KMS-11 (cell line): Measurements from ENCODE around the gene SYMPK.
"Not testable (repeated sequence)": the region's sequence is repeated elsewhere in the genome, so short reads cannot be mapped to it uniquely, and the experiment has no call there.

Source experiments
- H2AFZ ChIP-seq: fragments of 200-600 bp; sonication (generic); 2 replicates; pipeline ENCODE4 v1.6.1; 2016; ENCODE audit warnings: antibody characterized with exemption, mixed run types, low read depth
- H3K27ac ChIP-seq: fragments of 200-600 bp; sonication (generic); 2 replicates; pipeline ENCODE4 v1.6.1; 2016; ENCODE audit warnings: mild to moderate bottlenecking, mixed run types
- H3K27me3 ChIP-seq: fragments of 200-600 bp; sonication (generic); 2 replicates; pipeline ENCODE4 v1.6.1; 2017; ENCODE audit warnings: mild to moderate bottlenecking, low read depth, mixed run types, moderate library complexity; ENCODE audit not compliant: insufficient read depth
- H3K36me3 ChIP-seq: fragments of 200-600 bp; sonication (generic); 2 replicates; pipeline ENCODE4 v1.6.1; 2017; ENCODE audit warnings: mild to moderate bottlenecking, mixed run types; ENCODE audit not compliant: insufficient read depth
- H3K4me1 ChIP-seq: fragments of 200-600 bp; sonication (generic); 2 replicates; pipeline ENCODE4 v1.6.1; 2016; ENCODE audit warnings: mild to moderate bottlenecking, low read depth, mixed run types; ENCODE audit not compliant: poor library complexity, severe bottlenecking
- H3K4me2 ChIP-seq: fragments of 200-600 bp; sonication (generic); 2 replicates; pipeline ENCODE4 v1.7.0; 2016; ENCODE audit warnings: mild to moderate bottlenecking, mixed run types
- H3K4me3 ChIP-seq: fragments of 200-600 bp; sonication (generic); IDR thresholded peaks from 2 replicates; pipeline ENCODE4 v1.6.1; 2017; ENCODE audit warnings: low read depth, low read length, mixed read lengths; ENCODE audit not compliant: insufficient read depth
- H3K79me2 ChIP-seq: fragments of 200-600 bp; sonication (generic); 2 replicates; pipeline ENCODE4 v1.6.1; 2016; ENCODE audit warnings: low read depth, mixed run types; ENCODE audit not compliant: insufficient read depth
- H3K9ac ChIP-seq: fragments of 200-600 bp; sonication (generic); 2 replicates; pipeline ENCODE4 v1.6.1; 2016; ENCODE audit warnings: mild to moderate bottlenecking, mixed run types
- H4K20me1 ChIP-seq: fragments of 200-600 bp; sonication (generic); 2 replicates; pipeline ENCODE4 v1.6.1; 2016; ENCODE audit warnings: mild to moderate bottlenecking, mixed run types; ENCODE audit not compliant: insufficient read depth
- CTCF ChIP-seq: fragments of 200-600 bp; sonication (generic); conservative IDR thresholded peaks from 2 replicates; pipeline ENCODE4 v1.6.1; 2017; ENCODE audit warnings: low read depth, mild to moderate bottlenecking, antibody characterized with exemption, low read length, moderate library complexity, mixed read lengths

The SYMPK gene

GRCh38 chr19:45804140-45804958 is 58.6 kb downstream of the SYMPK start:
- Histone ChIP-seq H3K4me3 (no peak overlapping the region), H3K9ac (no peak overlapping the region), H3K4me2 (no peak overlapping the region), H3K36me3 (no peaks in the 10 kb centered on the region), H3K27me3 (no peaks in the 10 kb centered on the region), H3K4me1 (peaks cover 18% of the 10 kb centered on the region), H2AFZ (no peak overlapping the region), H3K79me2 (no peaks in the 10 kb centered on the region), H4K20me1 (no peaks in the 10 kb centered on the region), H3K27ac (no peak overlapping the region)
- no peak for TF ChIP-seq CTCF

- TF ChIP-seq CTCF = no peak
- Histone ChIP-seq H3K27me3 (no peaks in the 10 kb centered on the region), H3K79me2 (no peaks in the 10 kb centered on the region), H4K20me1 (no peaks in the 10 kb centered on the region), H3K4me1 (peaks cover 16% of the 10 kb centered on the region), H3K9ac (no peak overlapping the region), H3K4me2 (no peak overlapping the region), H3K27ac (no peak overlapping the region), H3K36me3 (no peaks in the 10 kb centered on the region), H2AFZ (no peak overlapping the region), H3K4me3 (no peak overlapping the region)
Measured at GRCh38 chr19:45801603-45802175, 61.3 kb downstream of the SYMPK start.

GRCh38 chr19:45800070-45800553 is 62.8 kb downstream of the SYMPK start:
- Histone ChIP-seq H4K20me1 (no peaks in the 10 kb centered on the region), H3K79me2 (no peaks in the 10 kb centered on the region), H3K27ac (no peak overlapping the region), H3K4me1 (peaks cover 16% of the 10 kb centered on the region), H3K36me3 (no peaks in the 10 kb centered on the region), H3K9ac (no peak overlapping the region), H3K4me3 (no peak overlapping the region), H3K27me3 (no peaks in the 10 kb centered on the region), H2AFZ (no peak overlapping the region), H3K4me2 (no peak overlapping the region)
- no peak for TF ChIP-seq CTCF

GRCh38 chr19:45799541-45799940 is 63.4 kb downstream of the SYMPK start:
- H2AFZ ChIP-seq, H4K20me1 ChIP-seq, H3K9ac ChIP-seq, H3K27ac ChIP-seq, H3K4me3 ChIP-seq, H3K27me3 ChIP-seq, H3K36me3 ChIP-seq, H3K79me2 ChIP-seq: not testable (repeated sequence)
- Histone ChIP-seq H3K4me1 (peaks cover 16% of the 10 kb centered on the region), H3K4me2 (peak overlapping the region; percentile 33; the same call in 1 of the 2 replicates)

GRCh38 chr19:45798995-45799517 is 63.9 kb downstream of the SYMPK start:
- Histone ChIP-seq H2AFZ (peak overlapping the region; percentile 19; the same call in 1 of the 2 replicates), H4K20me1 (no peaks in the 10 kb centered on the region), H3K4me2 (peak overlapping the region; percentile 33; the same call in 1 of the 2 replicates), H3K4me3 (no peak overlapping the region), H3K4me1 (peaks cover 16% of the 10 kb centered on the region), H3K36me3 (no peaks in the 10 kb centered on the region), H3K27ac (no peak overlapping the region), H3K27me3 (0 out of 2 replicates have a peak, but pooled peaks cover 3% of the 10 kb centered on the region), H3K79me2 (no peaks in the 10 kb centered on the region), H3K9ac (no peak overlapping the region)
- peak; percentile 89 for TF ChIP-seq CTCF
